Activated T-cell treated with anti-CD3 and anti-CD28 coated beads for 4 hours (primary cell): ENCODE data around the gene ANTXR2.

Experiments
- DNase-seq: peaks from one replicate; pipeline ENCODE4 v3.0.0-alpha.2; 2020

Gene ANTXR2

GRCh38 chr4:79980448-79980847 lies 92.6 kb downstream of the ANTXR2 start:
- no peak for DNase-seq

- no peak for DNase-seq
These were observed 93.1 kb downstream of the ANTXR2 start for GRCh38 chr4:79979785-79980437.

DNA sequence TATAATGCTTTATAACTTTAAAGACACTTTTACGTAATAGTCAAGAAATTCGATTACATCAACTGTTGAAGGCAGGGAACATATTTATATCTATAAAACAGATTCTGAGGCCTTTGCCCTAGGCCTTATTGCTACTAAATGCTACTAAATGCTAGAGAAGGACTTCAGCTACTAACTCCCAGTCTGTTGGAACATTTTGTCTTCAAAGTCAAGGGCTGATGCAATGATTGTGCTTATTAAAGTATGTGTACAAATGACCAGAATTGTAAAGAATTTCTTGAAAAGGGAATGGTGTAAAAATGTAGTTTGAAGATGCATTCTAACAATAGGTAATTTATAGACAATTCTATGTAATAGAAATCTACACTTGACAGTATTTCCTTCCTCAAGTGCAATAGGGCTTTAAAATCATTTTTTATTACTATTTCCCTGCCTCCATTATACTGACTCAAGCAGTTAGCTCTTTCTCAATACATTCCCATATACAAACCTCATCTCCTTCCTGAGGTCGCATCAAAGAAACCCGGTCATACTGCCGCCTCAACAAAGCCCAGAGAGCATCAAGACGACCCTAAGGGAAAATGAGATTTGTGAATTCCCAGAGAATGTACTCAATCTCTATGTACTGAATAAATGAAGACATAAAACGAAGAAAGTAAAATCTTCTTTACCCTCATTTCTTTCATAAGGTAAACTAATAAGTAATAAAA lies 95.7 kb downstream of the ANTXR2 start:
- no peak for DNase-seq

- DNase-seq = no peak
These were observed 108.4 kb downstream of the ANTXR2 start for GRCh38 chr4:79964400-79965211.

- no peak for DNase-seq
These were observed 109.0 kb downstream of the ANTXR2 start for GRCh38 chr4:79964020-79964399.

DNA sequence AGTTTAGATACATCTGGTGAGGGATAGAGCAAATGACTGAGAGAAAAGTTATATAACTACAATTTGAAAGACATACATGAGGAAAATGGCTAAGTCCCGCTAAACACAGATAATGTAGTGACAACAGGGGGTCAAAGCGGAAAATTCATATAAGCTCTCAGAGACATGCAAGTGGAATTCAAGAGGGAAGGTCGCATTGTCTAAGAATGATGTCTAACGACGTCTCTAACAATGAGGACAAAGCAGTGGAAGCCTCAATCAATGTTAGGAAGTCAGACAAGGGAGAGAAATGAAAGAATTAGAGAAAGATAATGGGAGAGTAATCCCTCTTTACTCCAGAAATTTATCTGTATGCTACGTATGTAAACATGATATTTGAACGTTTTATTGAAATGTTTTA lies 113.4 kb downstream of the ANTXR2 start:
- DNase-seq = no peak

- no peak for DNase-seq
These were observed 114.4 kb downstream of the ANTXR2 start for GRCh38 chr4:79958466-79959264.

- no peak for DNase-seq
These were observed 123.9 kb downstream of the ANTXR2 start for GRCh38 chr4:79949178-79949577.

DNA sequence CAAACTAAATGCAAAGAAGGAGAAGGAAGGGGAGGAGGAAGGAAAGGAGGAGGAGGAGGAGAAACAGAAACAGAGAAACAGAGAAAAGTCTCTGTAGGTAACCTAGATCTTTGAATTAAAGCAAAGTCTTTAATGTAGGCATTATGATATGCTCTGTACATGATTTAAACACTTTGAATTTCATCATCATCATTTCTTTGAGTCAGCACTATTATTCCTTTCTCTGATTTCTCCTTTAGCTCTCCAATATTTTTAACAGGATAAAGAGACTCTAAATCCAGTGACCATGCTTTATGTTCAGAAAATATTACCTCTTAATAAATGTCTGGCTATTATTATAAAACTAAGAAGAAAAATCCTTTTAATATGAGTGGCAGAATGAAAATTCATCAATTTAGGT lies 124.3 kb downstream of the ANTXR2 start:
- no peak for DNase-seq

DNA sequence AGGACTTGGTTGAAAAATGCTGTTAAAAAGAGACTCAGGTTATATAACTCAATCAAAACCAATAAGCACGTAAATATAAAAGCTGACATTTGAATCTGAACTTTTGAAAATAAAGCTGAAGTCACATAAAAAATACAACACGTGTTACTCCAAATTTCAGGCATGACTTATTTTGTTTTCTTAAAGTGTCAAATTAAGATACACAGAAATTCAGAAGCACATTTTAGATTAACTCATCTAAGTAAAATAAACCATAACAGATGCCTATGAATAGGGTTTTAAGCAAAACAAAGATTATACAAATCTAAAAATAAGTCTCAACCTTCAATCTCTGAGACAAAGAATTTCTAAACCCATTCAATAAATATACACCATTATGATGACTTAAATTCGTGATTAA lies 124.8 kb downstream of the ANTXR2 start:
- DNase-seq = no peak

- DNase-seq = no peak
These were observed 125.6 kb downstream of the ANTXR2 start for GRCh38 chr4:79947386-79947785.

DNA sequence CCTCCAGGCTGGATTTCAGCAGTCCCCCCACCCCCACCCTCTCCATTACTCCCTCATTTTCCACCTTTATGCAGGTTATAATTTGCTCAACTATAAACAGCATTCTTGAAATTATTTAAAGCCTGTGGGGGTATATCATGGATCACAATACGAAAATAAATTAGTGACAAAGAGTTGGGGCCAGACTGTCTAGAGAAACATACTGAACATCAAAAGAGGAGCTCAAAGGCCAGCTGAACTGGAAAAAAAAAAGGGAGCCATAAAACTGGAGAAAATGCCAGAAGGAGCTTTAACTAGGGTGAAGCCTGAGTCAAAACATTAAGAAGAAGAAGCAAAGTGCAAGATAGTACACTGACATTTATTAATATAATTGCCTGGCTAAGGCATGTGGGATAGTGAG lies 137.8 kb downstream of the ANTXR2 start:
- DNase-seq = no peak

DNA sequence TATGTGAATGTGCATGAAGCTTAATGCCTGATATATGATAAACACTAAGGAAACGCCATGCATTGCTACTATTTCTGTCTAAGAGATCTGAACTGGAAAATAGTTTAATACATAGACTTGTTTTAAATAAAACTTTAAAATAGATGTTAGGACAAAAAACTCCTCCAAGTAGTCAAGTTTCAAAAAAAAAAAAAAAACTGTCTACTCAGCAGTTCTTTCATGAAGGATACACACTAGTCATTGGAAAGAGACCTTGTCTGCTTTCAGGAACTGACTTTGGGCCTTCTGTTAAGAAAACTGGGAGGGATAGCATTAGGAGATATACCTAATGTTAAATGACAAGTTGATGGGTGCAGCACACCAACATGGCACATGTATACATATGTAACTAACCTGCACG lies 138.4 kb downstream of the ANTXR2 start:
- no peak for DNase-seq

DNA sequence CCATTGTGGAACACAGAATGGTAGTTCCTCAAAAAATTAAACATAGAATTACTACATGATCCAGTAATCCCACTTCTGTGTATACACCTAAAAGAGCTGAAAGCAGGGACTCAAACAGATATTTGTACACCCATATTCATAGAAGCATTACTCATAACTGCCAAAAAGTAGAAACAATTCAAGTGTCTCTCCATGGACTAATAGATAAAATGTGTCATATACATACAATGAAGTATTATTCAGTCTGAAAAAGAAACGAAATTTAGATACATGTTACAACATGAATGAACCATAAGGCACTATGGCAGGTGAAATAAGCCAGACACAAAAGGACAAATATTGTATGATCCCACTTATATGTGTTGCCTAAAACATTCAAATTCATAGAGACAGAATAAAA lies 145.1 kb downstream of the ANTXR2 start:
- no peak for DNase-seq

GRCh38 chr4:79923281-79923680 lies 149.7 kb downstream of the ANTXR2 start:
- no peak for DNase-seq

- DNase-seq = no peak
These were observed 151.0 kb downstream of the ANTXR2 start for GRCh38 chr4:79922011-79922410.

GRCh38 chr4:79920163-79920853 lies 152.7 kb downstream of the ANTXR2 start:
- DNase-seq = no peak

DNA sequence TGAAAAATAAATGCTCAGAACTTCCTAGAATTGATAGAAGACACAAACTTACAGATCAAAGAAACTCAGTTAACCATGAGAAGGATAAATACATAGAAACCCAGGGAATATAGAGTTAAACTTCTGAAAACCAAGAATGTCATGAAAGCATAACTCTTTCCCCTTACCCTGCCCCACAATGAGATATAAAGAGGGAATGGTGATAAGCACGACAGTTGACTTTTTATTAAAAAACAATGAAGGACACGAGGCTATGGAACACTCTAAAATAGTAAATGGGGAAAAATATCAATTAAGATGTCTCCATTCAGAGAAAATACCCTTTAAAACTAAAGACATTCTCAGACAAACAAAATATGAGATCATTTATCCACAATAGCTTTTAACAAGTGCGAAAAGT lies 154.7 kb downstream of the ANTXR2 start:
- DNase-seq = no peak

GRCh38 chr4:79917246-79917645 lies 155.8 kb downstream of the ANTXR2 start:
- DNase-seq = peak; percentile 18

- no peak for DNase-seq
These were observed 157.8 kb downstream of the ANTXR2 start for GRCh38 chr4:79915246-79915645.

DNA sequence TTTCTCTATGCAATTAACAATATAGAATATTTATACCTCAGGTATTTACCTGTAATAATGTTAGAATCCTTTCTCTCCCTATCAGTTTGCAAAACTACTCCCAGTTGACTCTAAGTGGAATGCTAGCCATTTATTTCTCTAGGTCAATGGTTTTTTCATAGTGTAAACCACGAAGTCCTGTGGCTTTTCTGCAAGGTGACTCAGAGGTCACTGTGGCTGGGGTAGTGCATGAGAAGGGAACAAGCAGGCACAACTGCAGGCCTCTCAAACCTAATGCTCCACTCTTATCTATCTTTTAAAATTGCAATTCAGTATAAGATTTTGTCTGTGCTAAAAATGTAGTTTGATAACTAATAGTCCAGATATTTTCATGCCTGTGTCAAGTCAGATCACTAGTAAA lies 159.4 kb downstream of the ANTXR2 start:
- no peak for DNase-seq

- DNase-seq = no peak
These were observed 166.0 kb downstream of the ANTXR2 start for GRCh38 chr4:79907001-79907400.

- DNase-seq = no peak
These were observed 166.7 kb downstream of the ANTXR2 start for GRCh38 chr4:79906303-79906702.
